ENCODE results near the gene ZNF219. TPM values are rescaled to one million over a fixed set of nuclear protein-coding genes. Genes with fewer than 3 reads are reported as not detected.

The ZNF219 gene
- total RNA-seq, 1 experiment from 2014 or later, result 149 TPM

- ChIA-PET POLR2A (no interaction called here), CTCF (interaction anchor here (0.7 to 2.2 kb wide), 8 partner anchors 7 to 76 kb away, joined by 3 to 19 read pairs (median 4); no protein-coding TSS in a partner anchor)
Observed at GRCh38 chr14:21047378-21047781, 51.1 kb downstream of the ZNF219 start.

GRCh38 chr14:21043974-21044618 is 54.4 kb downstream of the ZNF219 start:
- DNase-seq (ENCODE audit: low spot score) (no peak), ATAC-seq (no peak)
- Mint-ChIP-seq H3K4me3 (no peak overlapping the region), H3K36me3 (no peaks in the 10 kb centered on the region), H3K4me1 (peaks cover 15% of the 10 kb centered on the region), H3K27me3 (ENCODE audit: low read depth) (peaks cover 3% of the 10 kb centered on the region; the same call in 1 of the 2 replicates), H3K27ac (no peak overlapping the region), H3K9me3 (no peaks in the 10 kb centered on the region)
- TF ChIP-seq SMAD4 (CRISPR knock-in tag; IDR thresholded peaks at IDR 0.05), result no peak
- TF ChIP-seq ETV6 (CRISPR knock-in tag; IDR thresholded peaks at IDR 0.05), result no peak
- no peak for TF ChIP-seq ZNF232 (CRISPR knock-in tag; IDR thresholded peaks at IDR 0.05)
- TF ChIP-seq ZNF423 (CRISPR knock-in tag; IDR thresholded peaks at IDR 0.05), result no peak
- no peak for TF ChIP-seq MAX (CRISPR knock-in tag; IDR thresholded peaks at IDR 0.05)
- ChIA-PET CTCF (interaction anchor here (1.0 to 7.0 kb wide), 7 partner anchors 12 to 299 kb away, joined by 3 to 670 read pairs (median 5); no protein-coding TSS in a partner anchor), POLR2A (no interaction called here)

More at GRCh38 chr14:21047378-21047781, 51.1 kb downstream of the ZNF219 start:
- no peaks in the 10 kb centered on the region for H3K36me3 Mint-ChIP-seq
- H3K27me3 Mint-ChIP-seq (ENCODE audit: low read depth), result peaks cover 3% of the 10 kb centered on the region
- H3K27ac Mint-ChIP-seq, result no peak overlapping the region
- ATAC-seq (no peak), DNase-seq (ENCODE audit: low spot score) (no peak)
- no peaks in the 10 kb centered on the region for H3K9me3 Mint-ChIP-seq
- no peak overlapping the region for H3K4me3 Mint-ChIP-seq
- TF ChIP-seq MXD4 (CRISPR knock-in tag; IDR thresholded peaks at IDR 0.05; ENCODE audit: borderline replicate concordance) (no peak), GABPB1 (CRISPR knock-in tag; IDR thresholded peaks at IDR 0.05) (no peak)
- H3K4me1 Mint-ChIP-seq, result no peaks in the 10 kb centered on the region

- ChIA-PET POLR2A (no interaction called here), CTCF (interaction anchor here (1.0 to 7.0 kb wide), 7 partner anchors 11 to 298 kb away, joined by 3 to 670 read pairs (median 5); no protein-coding TSS in a partner anchor)
- DNase-seq (ENCODE audit: low spot score) (no peak), ATAC-seq (no peak)
- Mint-ChIP-seq H3K27ac (no peak overlapping the region), H3K4me3 (no peak overlapping the region), H3K4me1 (peaks cover 21% of the 10 kb centered on the region), H3K9me3 (no peaks in the 10 kb centered on the region), H3K36me3 (no peaks in the 10 kb centered on the region), H3K27me3 (ENCODE audit: low read depth) (peaks cover 3% of the 10 kb centered on the region; the same call in 1 of the 2 replicates)
- no peak for TF ChIP-seq CDX4 (CRISPR knock-in tag; IDR thresholded peaks at IDR 0.05; ENCODE audit: borderline replicate concordance)
- TF ChIP-seq GTF2I (CRISPR knock-in tag; conservative IDR thresholded peaks at IDR 0.05), result no peak
- TF ChIP-seq ARID4B (CRISPR knock-in tag; IDR thresholded peaks at IDR 0.05; ENCODE audit: borderline replicate concordance), result no peak
- TF ChIP-seq MYBL2 (CRISPR knock-in tag; IDR thresholded peaks at IDR 0.05), result no peak
- no peak for TF ChIP-seq MLX (CRISPR knock-in tag; IDR thresholded peaks at IDR 0.05)
- no peak for TF ChIP-seq NFATC4 (CRISPR knock-in tag; IDR thresholded peaks at IDR 0.05)
- TF ChIP-seq IRF2 (CRISPR knock-in tag; IDR thresholded peaks at IDR 0.05; ENCODE audit: borderline replicate concordance, low read depth), result no peak
- no peak for TF ChIP-seq CBFB (CRISPR knock-in tag; IDR thresholded peaks at IDR 0.05; ENCODE audit: low read depth)
- TF ChIP-seq ATF3 (CRISPR knock-in tag; conservative IDR thresholded peaks at IDR 0.05), result no peak
- no peak for TF ChIP-seq PRDM15 (CRISPR knock-in tag; IDR thresholded peaks at IDR 0.05)
- no peak for TF ChIP-seq ZNF317 (CRISPR knock-in tag; IDR thresholded peaks at IDR 0.05; ENCODE audit: borderline replicate concordance, low read depth)
- no peak for TF ChIP-seq USF1 (CRISPR knock-in tag; IDR thresholded peaks at IDR 0.05)
Observed at GRCh38 chr14:21043387-21043973, 55.0 kb downstream of the ZNF219 start.

Measured in WTC11 (cell line).